GM23248 (cell line): ENCODE data around the gene RAB8B.

Source experiments
- EZH2 ChIP-seq: fragments of 200-600 bp; sonication (generic); IDR thresholded peaks from 2 replicates; pipeline ENCODE4 v1.6.1; 2018; ENCODE audit warnings: antibody characterized with exemption, mild to moderate bottlenecking; ENCODE audit not compliant: insufficient read depth, poor library complexity, severe bottlenecking
- EZH2phosphoT487 ChIP-seq: fragments of 200-600 bp; sonication (generic); IDR thresholded peaks from 2 replicates; pipeline ENCODE4 v1.6.1; 2018; ENCODE audit warnings: antibody characterized with exemption, moderate library complexity, mild to moderate bottlenecking, low read depth; ENCODE audit not compliant: insufficient read depth

DNA sequence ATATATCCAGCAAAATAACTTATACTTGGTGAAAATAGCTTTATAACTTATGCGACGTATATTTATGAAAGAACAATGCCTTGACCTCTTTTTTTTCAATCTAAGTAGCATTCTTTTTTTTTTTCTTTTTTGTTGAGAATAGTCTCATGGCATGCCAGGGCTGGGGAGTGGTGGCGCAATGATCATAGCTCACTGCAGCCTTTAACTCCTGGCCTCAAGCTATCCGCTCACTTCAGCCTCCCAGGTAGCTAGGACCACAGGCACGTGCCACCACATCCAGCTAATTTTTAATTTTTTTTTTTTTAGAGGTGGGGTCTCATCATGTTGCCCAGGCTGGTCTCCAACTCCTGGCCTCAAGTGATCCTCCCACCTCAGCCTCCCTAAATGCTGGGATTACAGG is 43.5 kb downstream of the RAB8B start:
- TF ChIP-seq EZH2 (no peak), EZH2phosphoT487 (no peak)
